ENCODE data around the gene KCNMA1.

GRCh38 chr10:76937181-76937600 lies 700.4 kb downstream of the KCNMA1 start:
- TF ChIP-seq CTCF (IDR thresholded peaks at IDR 0.05 in 2 of 3, conservative IDR thresholded peaks at IDR 0.05 in 1 of 3; ENCODE audit: control insufficient read depth in 2 of 3, extremely low read depth in 1 of 3, insufficient read depth in 1 of 3, low read depth in 3 of 3, low read length in 3 of 3), result no peak
- no peak for TF ChIP-seq MLLT1 (IDR thresholded peaks at IDR 0.05)
